Measurements from ENCODE around the gene TMBIM4. TPM values are rescaled to one million over a fixed set of nuclear protein-coding genes. Genes with fewer than 3 reads are reported as not detected.

The TMBIM4 gene
- total RNA-seq, 1 experiment from 2014 or later, result 18.4 TPM

GRCh38 chr12:66117242-66117641 is 52.6 kb downstream of the TMBIM4 start:
- H2BK15ac ChIP-seq (ENCODE audit: low read depth, low read length), result no peak overlapping the region
- Mint-ChIP-seq H3K4me3 (no peak overlapping the region), H3K27ac (no peak overlapping the region), H3K9me3 (no peaks in the 10 kb centered on the region), H3K27me3 (ENCODE audit: low read depth) (no peaks in the 10 kb centered on the region), H3K4me1 (peaks cover 0 to 2% of the 10 kb centered on the region in 2 experiments; a peak in 1 of 4 replicates), H3K36me3 (ENCODE audit: insufficient read depth in 1 of 3, low read depth in 3 of 3) (peaks cover 1 to 6% (median 4%) of the 10 kb centered on the region in 3 experiments)
- H3K18ac ChIP-seq (ENCODE audit: insufficient read length, low read depth, low read length), result no peak overlapping the region
- H2BK5ac ChIP-seq (ENCODE audit: insufficient read length, low read length), result no peak overlapping the region
- no peak overlapping the region for H3K9ac ChIP-seq (ENCODE audit: extremely low read depth, insufficient read length, low read length)
- H2AK5ac ChIP-seq (ENCODE audit: insufficient read length, low read length), result no peak overlapping the region
- H3K14ac ChIP-seq (ENCODE audit: insufficient read depth, low read length), result no peak overlapping the region
- no peak overlapping the region for H3K56ac ChIP-seq (ENCODE audit: insufficient read length, low read depth, low read length)
- no peaks in the 10 kb centered on the region for H3K79me2 ChIP-seq (ENCODE audit: insufficient read depth, low read length)
- no peak overlapping the region for H4K5ac ChIP-seq (ENCODE audit: insufficient read length, low read depth, low read length)
- no peaks in the 10 kb centered on the region; the same call in 1 of the 2 replicates for H3K4me1 ChIP-seq (ENCODE audit: insufficient read depth, low read length)
- H4K20me1 ChIP-seq (ENCODE audit: control insufficient read depth, insufficient read depth, insufficient read length), result no peaks in the 10 kb centered on the region
- no peaks in the 10 kb centered on the region for H3K23me2 ChIP-seq (ENCODE audit: insufficient read length, low read depth, low read length, poor library complexity, severe bottlenecking)
- H3K27me3 ChIP-seq (ENCODE audit: insufficient read depth, low read length), result no peaks in the 10 kb centered on the region
- H4K8ac ChIP-seq (replicated peaks; ENCODE audit: insufficient read length, low read depth, low read length), result no peak overlapping the region
- H4K91ac ChIP-seq (ENCODE audit: insufficient read length, low read depth, low read length), result no peak overlapping the region
- H3K4ac ChIP-seq (ENCODE audit: low read depth, low read length), result no peak overlapping the region
- H3K79me1 ChIP-seq (ENCODE audit: insufficient read depth, low read depth, low read length, poor library complexity, severe bottlenecking), result no peaks in the 10 kb centered on the region
- no peak overlapping the region for H2BK20ac ChIP-seq (ENCODE audit: low read depth, low read length, poor library complexity, severe bottlenecking)
- no peak overlapping the region for H3K4me2 ChIP-seq (ENCODE audit: insufficient read depth, insufficient read length, low read length)
- WGBS (ENCODE audit: extremely low coverage, insufficient read length, low lambda C conversion rate), result no CpG with 5 or more reads among the region's 2 CpGs
- no peak for TF ChIP-seq CTCF (conservative IDR thresholded peaks at IDR 0.05)
- H2AFZ ChIP-seq (ENCODE audit: low read length), result no peak overlapping the region
- H3T11ph ChIP-seq (ENCODE audit: low read length), result no peak overlapping the region
- no peak for DNase-seq
- H2BK12ac ChIP-seq (ENCODE audit: insufficient read length, low read depth, low read length), result no peak overlapping the region
- H3K23ac ChIP-seq (ENCODE audit: insufficient read length, low read depth, low read length), result no peak overlapping the region
- no peak overlapping the region for H2BK120ac ChIP-seq (ENCODE audit: low read depth, low read length, poor library complexity, severe bottlenecking)
- H3K27ac ChIP-seq (ENCODE audit: insufficient read length, low read depth, low read length), result no peak overlapping the region
- no peaks in the 10 kb centered on the region for H3K9me3 ChIP-seq (ENCODE audit: control insufficient read depth, low read depth, low read length)
